GM18499 (cell line): ENCODE data around the gene MEIKIN.

ENCODE experiments used
- ATAC-seq: cut with Tn5 transposase; IDR thresholded peaks from one replicate; pipeline ENCODE4 v1.9.1; 2021; ENCODE audit warnings: moderate number of reproducible peaks; ENCODE audit not compliant: insufficient read depth, unreplicated experiment

MEIKIN gene

GRCh38 chr5:131974016-131974415, 28.6 kb upstream of the MEIKIN start:
- ATAC-seq = no peak

DNA sequence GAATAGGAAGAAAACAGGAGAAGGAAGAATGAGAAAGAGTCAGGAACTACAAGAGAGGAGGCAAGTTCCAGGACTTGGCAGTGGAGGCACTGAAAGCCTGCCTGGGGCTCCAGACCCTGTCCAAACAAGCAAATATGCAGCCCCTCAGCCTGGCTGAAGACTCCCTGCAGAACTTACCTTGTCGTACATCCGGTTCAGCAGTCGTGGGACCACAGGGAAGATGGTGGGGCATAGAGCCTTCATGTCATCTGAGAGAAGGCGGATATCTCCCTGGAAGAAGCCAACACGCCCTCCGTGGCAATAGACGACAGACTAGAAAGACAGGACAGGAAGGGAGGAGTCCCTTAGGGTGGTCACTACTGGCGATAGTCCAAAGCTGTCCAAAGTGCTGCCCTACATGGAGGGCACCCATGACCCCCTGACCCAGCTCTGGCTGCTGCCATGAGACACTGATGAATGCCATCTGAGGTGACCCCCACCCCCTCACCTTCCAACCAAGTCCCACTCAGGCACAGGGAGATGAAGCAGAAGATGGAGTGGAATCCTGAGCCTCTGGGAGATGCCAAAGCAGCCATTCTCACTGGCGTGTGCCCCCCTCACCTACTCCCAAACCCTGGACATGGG, 27.7 kb upstream of the MEIKIN start:
- ATAC-seq = no peak

DNA sequence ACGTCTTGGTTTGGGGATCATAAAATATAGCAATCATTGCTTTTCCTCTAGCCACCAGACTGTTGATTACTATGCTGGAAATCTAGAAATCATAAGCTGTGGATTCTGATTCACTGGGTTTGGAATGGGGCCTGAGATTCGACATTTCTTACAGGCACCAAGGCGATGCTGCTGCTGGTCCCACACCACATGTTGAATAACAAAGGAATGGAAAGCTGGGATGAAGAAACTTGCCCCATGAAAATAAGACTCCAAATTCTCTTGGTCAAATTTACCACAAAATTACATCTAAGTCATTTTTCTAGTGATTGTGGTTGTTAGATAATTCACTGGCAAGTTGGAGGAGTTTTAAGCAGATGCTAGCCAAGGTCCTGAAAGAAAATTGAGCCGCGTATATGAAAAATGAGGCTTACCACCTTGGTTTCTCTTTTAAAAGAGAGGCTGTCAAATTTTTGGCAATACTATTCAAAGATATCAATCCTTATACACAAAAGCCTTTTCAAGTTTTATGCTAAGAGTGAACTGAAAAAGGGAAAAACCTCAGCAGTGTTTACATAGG, 23.0 kb upstream of the MEIKIN start:
- no peak for ATAC-seq

GRCh38 chr5:131966551-131966950, 21.1 kb upstream of the MEIKIN start:
- no peak for ATAC-seq

- no peak for ATAC-seq
These were observed 20.5 kb upstream of the MEIKIN start for GRCh38 chr5:131965826-131966415.

DNA sequence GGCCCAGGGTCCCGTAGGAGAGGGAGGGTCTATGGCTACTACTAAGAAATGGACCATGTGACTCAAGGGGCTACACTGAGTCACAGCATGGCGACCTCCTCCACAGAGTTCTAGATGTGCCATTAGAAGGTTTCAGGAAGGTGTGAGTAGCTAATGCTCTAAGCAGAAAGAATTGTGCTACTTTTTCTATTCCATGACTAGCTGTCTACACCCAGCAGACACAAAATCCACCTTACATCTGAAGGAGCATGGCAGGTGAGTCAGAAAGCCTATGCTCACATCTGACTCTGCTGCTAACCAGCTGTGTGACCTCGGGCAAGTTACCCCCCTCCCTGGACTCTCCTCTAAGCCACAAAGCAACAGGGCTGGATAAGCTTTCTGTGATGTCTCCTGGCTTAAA, 14.4 kb upstream of the MEIKIN start:
- no peak for ATAC-seq

- ATAC-seq = no peak
These were observed 13.7 kb upstream of the MEIKIN start for GRCh38 chr5:131959136-131959535.

GRCh38 chr5:131957721-131958441, 12.4 kb upstream of the MEIKIN start:
- no peak for ATAC-seq

GRCh38 chr5:131953969-131954368, 8.5 kb upstream of the MEIKIN start:
- ATAC-seq = no peak

GRCh38 chr5:131952301-131952857, 6.9 kb upstream of the MEIKIN start:
- no peak for ATAC-seq

DNA sequence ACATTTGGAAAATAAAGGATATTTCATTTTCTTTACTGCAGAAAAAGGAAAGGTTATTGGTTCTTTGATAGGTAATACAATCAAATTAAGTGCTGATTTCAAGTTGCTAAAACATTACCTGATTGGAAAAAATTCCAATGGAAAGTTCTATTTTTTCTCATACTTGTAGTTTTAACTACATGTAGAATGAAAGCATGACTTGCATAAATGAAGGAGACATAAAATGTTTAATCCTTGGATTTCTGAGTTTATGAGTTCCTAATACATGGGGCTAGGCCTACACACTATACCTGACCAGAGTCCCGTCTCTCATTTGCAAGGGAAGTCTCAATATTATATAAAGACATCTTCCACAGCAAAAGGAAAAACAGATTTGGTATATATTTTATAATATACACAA, 5.2 kb upstream of the MEIKIN start:
- ATAC-seq = no peak

- ATAC-seq = no peak
These were observed 2.0 kb upstream of the MEIKIN start for GRCh38 chr5:131947445-131947844.

- no peak for ATAC-seq
These were observed 537 bp downstream of the MEIKIN start for GRCh38 chr5:131944702-131945550.

GRCh38 chr5:131943916-131944315, 1.5 kb downstream of the MEIKIN start:
- ATAC-seq = no peak

GRCh38 chr5:131942016-131942415, 3.4 kb downstream of the MEIKIN start:
- no peak for ATAC-seq

- ATAC-seq = no peak
These were observed 5.6 kb downstream of the MEIKIN start for GRCh38 chr5:131939690-131940345.

- ATAC-seq = no peak
These were observed 13.2 kb downstream of the MEIKIN start for GRCh38 chr5:131932235-131932634.

GRCh38 chr5:131928957-131929356, 16.5 kb downstream of the MEIKIN start:
- ATAC-seq = no peak

DNA sequence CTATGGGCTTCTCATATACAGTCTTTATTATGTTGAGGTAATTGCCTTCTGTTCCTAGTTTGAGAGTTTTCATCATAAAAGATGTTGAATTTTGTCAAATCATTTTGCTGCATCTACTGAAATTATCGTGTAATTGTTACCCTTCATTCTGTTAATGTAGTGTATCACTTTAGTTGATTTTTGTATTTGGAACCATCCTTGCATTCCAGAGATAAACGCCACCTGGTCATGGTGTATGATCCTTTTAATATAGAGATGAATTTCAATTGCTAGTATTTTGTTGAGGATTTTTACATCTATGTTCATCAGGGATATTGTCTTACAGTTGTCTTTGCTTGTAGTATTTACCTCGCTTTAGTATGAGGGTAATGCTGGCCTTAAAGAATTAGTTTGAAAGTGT, 19.3 kb downstream of the MEIKIN start:
- no peak for ATAC-seq

DNA sequence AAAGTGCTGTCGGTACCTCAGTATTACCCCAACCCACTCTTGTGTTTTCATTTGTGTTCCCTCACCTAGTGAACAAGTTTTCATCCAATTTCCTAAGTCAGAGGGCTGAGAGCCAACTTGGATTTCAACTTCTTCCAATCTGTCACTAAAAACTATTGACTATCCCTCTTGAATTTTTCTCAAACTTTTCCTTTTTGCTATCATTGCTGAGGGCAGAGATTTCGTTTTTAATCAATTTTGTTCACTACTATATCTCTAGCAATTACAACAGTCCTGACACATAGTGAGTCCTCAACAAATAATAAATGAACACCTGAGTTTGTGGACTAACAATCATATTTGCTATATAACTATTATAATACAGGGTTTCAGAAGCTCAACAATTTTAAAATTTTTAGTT, 29.0 kb downstream of the MEIKIN start:
- no peak for ATAC-seq
